Vagina (tissue), 2 donors: ENCODE data around the gene RIC8A. TPM values are rescaled to one million over a fixed set of nuclear protein-coding genes. Genes with fewer than 3 reads are reported as not detected.

Experiments
- DNase-seq, 2 donors: peaks; one replicate each; pipeline ENCODE4 v3.0.0-alpha.2; 2017; ENCODE audit errors: extremely low spot score in 2 of 2
- H3K27ac ChIP-seq: fragments of 200-600 bp; sonication (generic); one replicate; pipeline ENCODE4 v1.5.1; 2019
- H3K27me3 ChIP-seq: fragments of 200-600 bp; sonication (generic); one replicate; pipeline ENCODE4 v1.5.1; 2019
- H3K36me3 ChIP-seq, 2 donors: fragments of 200-600 bp; sonication (generic); one replicate each; pipeline ENCODE4 v1.5.1; 2017 to 2019
- H3K4me1 ChIP-seq: fragments of 200-600 bp; sonication (generic); one replicate; pipeline ENCODE4 v1.5.1; 2019
- H3K4me3 ChIP-seq, 2 donors: fragments of 200-600 bp; sonication (generic); 1 replicate in 1 of 2; 2 replicates in 1 of 2; pipeline ENCODE4 v1.5.1; 2016 to 2019
- H3K9me3 ChIP-seq: fragments of 200-600 bp; sonication (generic); one replicate; pipeline ENCODE4 v1.5.1; 2019
- CTCF ChIP-seq, 3 experiments: fragments of 450-650 bp in 2 of 3; fragments of 200-600 bp in 1 of 3; sonication (generic) in 1 of 3; IDR thresholded peaks; one replicate each; pipeline ENCODE4 v1.5.1; 2017 to 2019; ENCODE audit warnings: antibody characterized with exemption in 3 of 3, mild to moderate bottlenecking in 2 of 3, moderate library complexity in 2 of 3
- POLR2A ChIP-seq, 2 donors: fragments of 450-650 bp; IDR thresholded peaks; one replicate each; pipeline ENCODE4 v1.6.1; 2017; ENCODE audit warnings: antibody characterized with exemption in 2 of 2, mild to moderate bottlenecking in 2 of 2, moderate library complexity in 2 of 2
- POLR2AphosphoS5 ChIP-seq, 2 donors: sonication (generic); formaldehyde crosslinking; IDR thresholded peaks; one replicate each; pipeline ENCODE4 v1.9.0; 2017; ENCODE audit warnings: antibody characterized with exemption in 2 of 2, mild to moderate bottlenecking in 2 of 2, low read depth in 1 of 2; ENCODE audit not compliant: insufficient read depth in 1 of 2
- intact Hi-C: fragments of 100-400 bp; cut with DNase I; formaldehyde crosslinking; loops from one replicate; pipeline ENCODE4 v1.15.1; 2023
- total RNA-seq: library from RNA; depleted of rRNA; stranded (reverse); fragments of >200 nt; gene quantifications from one replicate; pipeline ENCODE4 v1.2.3, GENCODE V29; 2016

Gene RIC8A
- total RNA-seq, 1 donor from 2014 or later: 90.1 TPM

GRCh38 chr11:224424-224823, 16.9 kb downstream of the RIC8A start:
- peak in 1 of 2 donors; percentile 29 for DNase-seq
- intact Hi-C loops: no loop called here
- Histone ChIP-seq H3K9me3 (no peaks in the 10 kb centered on the region), H3K36me3 (no peaks in the 10 kb centered on the region), H3K4me3 (no peak overlapping the region), H3K4me1 (no peaks in the 10 kb centered on the region), H3K27me3 (no peaks in the 10 kb centered on the region), H3K27ac (no peak overlapping the region)
- TF ChIP-seq CTCF (IDR thresholded peaks at IDR 0.05) (no peak), POLR2A (IDR thresholded peaks at IDR 0.05) (no peak), POLR2AphosphoS5 (IDR thresholded peaks at IDR 0.05; ENCODE audit: insufficient read depth in 1 of 2, low read depth in 1 of 2) (no peak)

- TF ChIP-seq CTCF (IDR thresholded peaks at IDR 0.05) (no peak), POLR2A (IDR thresholded peaks at IDR 0.05) (no peak), POLR2AphosphoS5 (IDR thresholded peaks at IDR 0.05; ENCODE audit: insufficient read depth in 1 of 2, low read depth in 1 of 2) (no peak)
- intact Hi-C loops: no loop called here
- H3K27ac ChIP-seq: no peak overlapping the region
- no peaks in the 10 kb centered on the region for H3K4me1 ChIP-seq
- no peak overlapping the region for H3K4me3 ChIP-seq
- DNase-seq: peak in 1 of 2 donors; percentile 56
- H3K27me3 ChIP-seq: no peaks in the 10 kb centered on the region
- H3K36me3 ChIP-seq: no peaks in the 10 kb centered on the region
- H3K9me3 ChIP-seq: no peaks in the 10 kb centered on the region
Measured at GRCh38 chr11:225734-226453, 18.4 kb downstream of the RIC8A start.

- intact Hi-C loops: no loop called here
- H3K4me3 ChIP-seq: no peak overlapping the region
- no peaks in the 10 kb centered on the region for H3K9me3 ChIP-seq
- H3K4me1 ChIP-seq: no peaks in the 10 kb centered on the region
- H3K27me3 ChIP-seq: no peaks in the 10 kb centered on the region
- peak in 1 of 2 donors; percentile 29 for DNase-seq
- no peak for TF ChIP-seq CTCF (IDR thresholded peaks at IDR 0.05)
- TF ChIP-seq POLR2AphosphoS5 (IDR thresholded peaks at IDR 0.05; ENCODE audit: insufficient read depth in 1 of 2, low read depth in 1 of 2): no peak
- TF ChIP-seq POLR2A (IDR thresholded peaks at IDR 0.05): no peak
- H3K27ac ChIP-seq: no peak overlapping the region
- H3K36me3 ChIP-seq: no peaks in the 10 kb centered on the region
Measured at GRCh38 chr11:227824-228379, 20.4 kb downstream of the RIC8A start.

GRCh38 chr11:230431-230830, 22.9 kb downstream of the RIC8A start:
- Histone ChIP-seq H3K27me3 (no peaks in the 10 kb centered on the region), H3K27ac (no peak overlapping the region), H3K36me3 (no peaks in the 10 kb centered on the region), H3K4me1 (peaks cover 9% of the 10 kb centered on the region), H3K9me3 (no peaks in the 10 kb centered on the region), H3K4me3 (no peak overlapping the region)
- intact Hi-C loops: no loop called here
- peak in 1 of 2 donors; percentile 62 for DNase-seq
- TF ChIP-seq POLR2AphosphoS5 (IDR thresholded peaks at IDR 0.05; ENCODE audit: insufficient read depth in 1 of 2, low read depth in 1 of 2) (no peak), POLR2A (IDR thresholded peaks at IDR 0.05) (no peak), CTCF (IDR thresholded peaks at IDR 0.05) (no peak)
